Raji (cell line): ENCODE results near the gene LGR6.

Experiments
- POLR2A ChIP-seq: IDR thresholded peaks from 2 replicates; pipeline ENCODE4 v1.6.1; 2011; ENCODE audit warnings: low read depth, low read length, control low read depth; ENCODE audit not compliant: insufficient read depth

The LGR6 gene

DNA sequence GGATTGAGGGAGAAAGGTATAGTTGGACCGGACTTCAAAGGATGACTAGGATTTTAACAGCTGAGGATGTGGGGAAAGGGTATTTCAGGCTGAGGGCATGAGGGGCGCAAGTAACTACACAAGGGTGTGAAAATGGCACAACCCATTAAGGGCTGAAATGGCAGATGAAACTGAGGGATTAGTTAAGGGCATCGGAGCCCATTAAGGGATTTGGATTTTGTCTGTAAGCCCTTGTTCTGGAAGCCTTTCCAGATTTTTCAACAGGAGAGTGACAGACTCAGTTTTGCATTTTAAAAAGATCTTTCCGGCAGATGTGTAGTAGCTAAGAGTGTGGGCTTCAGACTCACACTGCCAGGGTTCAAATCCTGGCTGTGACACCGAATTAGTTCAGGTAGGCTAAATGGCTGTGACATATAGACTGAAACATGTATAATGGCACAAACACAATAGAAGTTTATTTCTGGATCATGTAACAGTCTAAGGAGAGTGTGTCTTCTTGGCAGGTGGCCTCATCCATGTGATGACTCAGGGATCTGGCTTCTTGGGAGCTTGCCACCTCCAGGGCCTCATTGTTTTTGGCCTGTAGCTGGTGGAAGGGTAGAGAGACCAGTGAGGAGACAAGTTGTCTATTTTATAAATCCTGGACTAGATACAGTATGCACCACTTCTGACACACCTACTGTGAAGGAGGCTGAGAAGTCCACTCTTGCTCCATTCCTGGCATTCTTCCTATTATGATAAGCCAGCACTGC, 98.5 kb downstream of the LGR6 start:
- no peak for TF ChIP-seq POLR2A

DNA sequence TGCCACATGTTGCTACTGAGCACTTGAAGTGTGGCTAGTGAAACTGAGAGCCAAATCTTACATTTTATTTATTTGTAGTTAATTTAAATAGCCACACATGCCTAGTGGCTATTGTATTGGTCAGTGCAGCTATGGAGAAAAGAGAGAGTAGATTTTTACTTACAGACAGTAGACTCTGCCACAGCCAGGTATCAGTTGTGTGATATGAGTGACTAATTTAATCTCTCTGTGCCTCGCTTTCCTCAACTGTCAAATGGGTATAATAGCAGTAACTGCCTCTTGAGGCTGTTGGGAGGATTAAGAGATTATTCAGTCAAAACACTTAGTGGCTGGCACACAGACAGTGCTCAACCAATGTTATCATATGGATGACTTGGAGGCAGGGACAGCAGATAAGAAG, 99.2 kb downstream of the LGR6 start:
- TF ChIP-seq POLR2A = no peak

DNA sequence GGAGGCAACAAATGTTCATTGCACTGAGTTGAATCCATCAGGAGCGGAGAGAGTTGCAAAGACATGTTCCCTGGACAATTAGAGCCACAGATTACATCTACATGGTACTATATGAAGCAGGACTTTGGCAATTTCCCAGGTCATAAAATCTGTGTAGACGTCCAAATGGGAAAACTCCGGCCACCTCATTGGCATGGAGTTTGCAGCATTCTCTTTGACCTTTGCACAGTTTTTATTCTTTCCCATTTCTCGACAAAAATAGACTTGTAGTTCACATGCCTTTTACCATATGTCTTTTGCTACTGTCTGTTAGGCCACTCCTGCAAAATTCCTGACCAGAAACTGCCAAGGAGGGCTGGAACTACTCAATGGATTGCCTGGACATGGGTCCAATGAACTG, 100.0 kb downstream of the LGR6 start:
- no peak for TF ChIP-seq POLR2A

DNA sequence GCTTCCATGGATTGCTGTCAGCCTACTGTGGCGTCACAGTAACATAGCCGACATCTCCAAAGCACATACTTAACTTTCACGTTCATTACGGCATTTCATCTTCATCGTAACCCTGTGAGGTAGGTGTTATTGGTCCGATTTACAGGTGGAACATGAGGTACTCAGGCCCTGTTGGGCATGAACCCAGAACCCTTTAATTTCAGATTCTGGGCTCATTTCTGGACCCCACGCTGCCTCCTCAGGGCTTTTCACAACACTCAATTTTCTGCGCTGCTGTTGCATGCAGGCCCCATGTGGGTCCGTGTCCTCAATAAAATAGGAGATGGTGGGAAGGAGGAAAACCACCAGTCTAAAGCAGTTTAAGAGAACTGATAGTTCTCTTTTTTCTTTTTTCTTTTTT, 108.6 kb downstream of the LGR6 start:
- no peak for TF ChIP-seq POLR2A

DNA sequence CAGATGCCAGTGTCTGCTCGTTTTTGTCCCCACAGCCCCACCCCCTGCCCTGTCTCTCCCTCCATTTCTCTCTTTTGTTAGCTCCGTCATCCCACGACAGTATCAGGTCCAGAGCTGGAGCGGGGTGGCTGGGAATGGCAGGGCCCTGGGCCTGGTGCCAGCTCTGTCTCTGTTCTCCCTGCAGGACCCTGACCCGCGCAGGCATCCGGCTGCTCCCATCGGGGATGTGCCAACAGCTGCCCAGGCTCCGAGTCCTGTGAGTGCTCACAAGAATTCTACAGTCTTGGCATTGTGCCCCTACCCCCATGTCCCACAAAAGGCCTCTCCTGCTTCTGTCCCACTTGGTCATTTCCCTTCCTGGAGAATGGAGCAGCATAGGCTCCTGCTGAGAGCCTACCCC, 110.8 kb downstream of the LGR6 start:
- TF ChIP-seq POLR2A = no peak

DNA sequence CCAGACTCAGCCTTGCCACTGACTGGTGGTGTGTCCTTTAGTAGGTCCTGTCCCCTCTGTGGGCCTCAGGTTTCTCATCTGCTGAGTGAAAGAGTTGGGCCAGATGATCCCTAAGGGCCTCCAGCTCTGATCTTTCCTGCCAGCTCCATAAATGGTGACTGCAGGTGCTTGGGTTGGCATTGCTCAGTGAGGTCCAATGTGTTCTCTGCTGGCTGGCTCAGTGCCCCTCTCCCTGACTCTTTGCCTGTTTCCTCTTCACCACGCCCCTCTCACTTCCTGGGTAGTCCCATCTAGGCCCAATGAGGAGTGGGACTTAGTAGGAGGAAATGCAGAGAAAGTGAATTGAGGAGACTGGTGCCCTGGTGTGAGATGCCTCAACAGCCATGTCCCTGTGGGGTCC, 111.6 kb downstream of the LGR6 start:
- no peak for TF ChIP-seq POLR2A

DNA sequence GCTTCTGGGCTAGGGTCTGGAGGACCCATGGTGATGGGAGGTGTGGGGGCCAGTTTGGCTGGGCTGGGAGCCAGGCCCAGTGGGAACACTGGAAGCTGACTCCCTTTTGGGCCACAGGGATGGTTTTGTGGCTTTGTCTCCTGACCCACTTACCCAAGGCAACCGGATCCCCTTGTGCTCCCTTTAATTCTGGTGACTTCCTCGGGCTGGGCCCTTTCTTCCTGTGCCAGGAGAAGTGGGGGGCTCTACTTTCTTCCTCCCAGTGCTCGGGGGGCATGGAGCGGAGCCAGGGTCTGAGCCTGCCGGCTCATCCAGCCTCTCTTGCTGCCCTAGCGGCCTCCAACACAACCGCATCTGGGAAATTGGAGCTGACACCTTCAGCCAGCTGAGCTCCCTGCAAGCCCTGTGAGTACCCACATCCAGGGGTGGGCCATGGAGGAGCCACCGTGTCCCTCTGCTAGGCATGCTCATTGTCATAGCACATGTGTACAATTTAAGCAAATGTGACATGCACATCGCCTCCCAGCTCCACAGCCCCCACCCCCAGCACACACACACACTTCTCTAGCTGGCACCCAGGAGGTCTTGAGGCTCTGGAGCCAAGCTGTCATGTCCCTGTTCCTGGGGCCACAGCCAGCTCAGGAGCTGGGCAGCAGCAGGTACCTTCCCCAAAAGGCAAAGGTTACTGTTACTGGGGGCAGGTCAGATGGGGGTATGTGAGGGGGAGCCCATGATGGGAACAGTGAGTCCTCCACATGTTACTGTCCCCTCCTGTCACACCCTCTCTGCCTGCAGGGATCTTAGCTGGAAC, 113.1 kb downstream of the LGR6 start:
- TF ChIP-seq POLR2A = no peak

DNA sequence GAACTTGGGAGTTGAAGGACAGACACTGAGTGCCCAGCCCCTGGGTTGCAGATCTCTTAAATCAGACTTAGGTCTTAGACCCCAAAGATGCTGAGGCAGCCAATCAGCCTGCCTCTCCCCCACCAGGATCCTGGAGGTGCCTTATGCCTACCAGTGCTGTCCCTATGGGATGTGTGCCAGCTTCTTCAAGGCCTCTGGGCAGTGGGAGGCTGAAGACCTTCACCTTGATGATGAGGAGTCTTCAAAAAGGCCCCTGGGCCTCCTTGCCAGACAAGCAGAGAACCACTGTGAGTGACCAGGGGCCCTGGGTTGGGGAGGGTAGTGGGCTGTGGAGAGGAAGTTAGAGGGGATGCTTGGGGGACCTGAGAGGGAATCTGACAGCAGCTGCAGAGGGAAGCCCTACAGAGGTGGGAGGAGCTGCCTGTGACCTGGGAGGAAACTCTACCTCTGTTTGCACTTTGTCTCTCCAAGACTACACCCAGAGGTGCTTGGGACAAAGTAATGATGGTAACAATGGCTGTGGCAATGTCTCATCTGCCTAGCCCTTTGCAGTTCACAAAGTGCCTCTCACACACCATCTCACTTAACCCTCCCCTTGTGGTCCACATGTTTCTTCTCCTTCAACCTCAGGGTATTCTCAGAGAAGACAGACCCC, 116.6 kb downstream of the LGR6 start:
- TF ChIP-seq POLR2A = no peak

DNA sequence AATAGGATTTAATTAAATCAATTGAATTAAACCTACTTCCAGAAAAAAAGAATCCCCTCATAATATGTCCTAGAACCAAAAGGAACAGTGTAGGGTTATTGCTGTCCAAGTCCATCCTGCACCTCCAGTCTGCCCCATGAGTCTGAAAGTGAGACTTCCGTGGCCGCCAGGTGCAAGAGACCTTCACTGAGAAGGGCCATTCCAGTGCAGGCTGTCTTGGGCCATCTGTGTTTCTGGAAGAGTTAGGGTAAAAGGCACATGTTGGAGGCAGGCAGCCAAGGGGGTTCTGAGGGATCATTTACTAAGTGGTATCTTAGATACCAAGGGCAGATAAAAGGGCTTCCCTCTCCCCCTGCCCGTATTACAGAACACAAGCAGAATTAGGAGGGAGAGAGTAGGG, 117.1 kb downstream of the LGR6 start:
- no peak for TF ChIP-seq POLR2A

DNA sequence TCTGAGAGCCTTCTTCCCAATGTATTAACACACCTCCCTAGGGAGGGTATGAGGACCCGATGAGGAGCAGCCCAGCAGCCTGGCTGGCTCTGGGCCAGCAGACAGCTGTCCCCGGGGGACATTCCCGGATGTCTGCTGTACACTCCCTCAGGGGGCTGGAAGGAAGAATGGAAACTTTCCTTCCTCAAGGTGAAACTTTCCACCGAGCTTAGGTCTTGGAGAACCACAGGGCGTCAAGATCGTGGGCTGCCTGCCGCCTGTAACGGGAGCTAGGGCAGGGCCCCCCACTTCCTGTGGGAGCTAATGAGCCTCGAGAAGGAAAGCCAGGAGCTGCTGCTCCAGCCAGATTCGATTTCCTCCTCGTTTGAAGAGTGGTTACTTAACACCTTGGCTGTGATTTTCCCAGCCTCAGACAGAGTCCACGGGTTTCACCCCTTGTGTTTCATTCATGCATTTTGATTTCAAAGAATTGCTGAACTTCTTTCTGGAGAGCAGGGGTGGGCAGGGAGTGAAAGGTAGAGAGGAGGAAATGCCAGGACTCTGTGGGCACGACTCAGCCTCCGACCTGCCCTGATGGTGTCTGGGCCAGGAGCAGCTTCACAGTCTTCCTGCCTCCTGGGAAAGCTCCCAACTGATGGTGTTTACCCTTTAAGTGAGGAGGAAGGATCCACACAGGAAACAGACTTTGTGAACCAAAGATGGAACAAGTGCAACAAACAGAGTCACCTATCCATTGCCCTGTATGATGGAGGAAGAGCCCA, 118.5 kb downstream of the LGR6 start:
- TF ChIP-seq POLR2A = no peak

DNA sequence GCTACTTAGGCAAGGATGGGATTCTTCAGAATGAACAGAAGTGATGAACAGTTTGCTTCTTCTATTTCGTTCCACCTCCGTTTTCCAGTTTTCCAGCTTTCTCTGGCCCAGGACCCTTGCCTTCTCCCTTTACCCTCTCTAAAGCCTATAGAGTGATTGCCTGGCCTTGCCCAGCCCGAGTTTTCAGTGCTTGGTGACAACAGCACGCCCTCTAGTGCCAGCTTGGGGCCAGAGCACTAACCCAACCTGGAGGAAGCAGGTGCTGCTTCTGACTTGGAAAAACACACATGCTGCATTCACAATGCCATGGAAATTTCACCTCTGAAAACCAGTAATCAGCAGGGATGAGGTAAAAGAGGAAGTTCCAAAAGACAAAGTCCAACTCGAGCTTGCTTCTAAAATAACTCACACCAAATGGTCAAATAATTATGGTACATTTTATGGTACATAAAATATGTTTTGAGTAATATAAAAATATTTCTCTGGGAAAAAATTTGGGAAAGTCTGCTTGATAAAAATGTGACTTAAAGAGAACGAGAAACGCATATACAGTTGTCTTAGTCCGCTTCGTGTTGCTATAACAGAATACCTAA, 122.1 kb downstream of the LGR6 start:
- no peak for TF ChIP-seq POLR2A

DNA sequence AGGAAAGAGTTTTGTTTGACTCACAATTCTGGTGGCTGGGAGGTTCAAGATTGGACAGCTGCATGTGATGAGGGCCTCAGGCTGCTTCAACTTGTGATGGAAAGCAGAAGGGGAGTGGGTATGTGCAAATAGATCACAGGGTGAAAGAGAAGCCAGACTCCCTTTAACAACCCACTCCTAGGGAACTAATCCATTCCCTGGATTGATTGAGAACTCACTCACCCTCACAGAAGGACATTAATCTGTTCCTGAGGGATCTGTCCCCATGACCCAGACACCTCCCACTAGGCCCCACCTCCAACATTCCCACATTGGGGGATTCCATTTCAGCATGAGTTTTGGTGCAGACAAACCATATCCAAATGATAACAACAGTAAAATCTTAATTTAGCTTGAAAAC, 122.6 kb downstream of the LGR6 start:
- no peak for TF ChIP-seq POLR2A

DNA sequence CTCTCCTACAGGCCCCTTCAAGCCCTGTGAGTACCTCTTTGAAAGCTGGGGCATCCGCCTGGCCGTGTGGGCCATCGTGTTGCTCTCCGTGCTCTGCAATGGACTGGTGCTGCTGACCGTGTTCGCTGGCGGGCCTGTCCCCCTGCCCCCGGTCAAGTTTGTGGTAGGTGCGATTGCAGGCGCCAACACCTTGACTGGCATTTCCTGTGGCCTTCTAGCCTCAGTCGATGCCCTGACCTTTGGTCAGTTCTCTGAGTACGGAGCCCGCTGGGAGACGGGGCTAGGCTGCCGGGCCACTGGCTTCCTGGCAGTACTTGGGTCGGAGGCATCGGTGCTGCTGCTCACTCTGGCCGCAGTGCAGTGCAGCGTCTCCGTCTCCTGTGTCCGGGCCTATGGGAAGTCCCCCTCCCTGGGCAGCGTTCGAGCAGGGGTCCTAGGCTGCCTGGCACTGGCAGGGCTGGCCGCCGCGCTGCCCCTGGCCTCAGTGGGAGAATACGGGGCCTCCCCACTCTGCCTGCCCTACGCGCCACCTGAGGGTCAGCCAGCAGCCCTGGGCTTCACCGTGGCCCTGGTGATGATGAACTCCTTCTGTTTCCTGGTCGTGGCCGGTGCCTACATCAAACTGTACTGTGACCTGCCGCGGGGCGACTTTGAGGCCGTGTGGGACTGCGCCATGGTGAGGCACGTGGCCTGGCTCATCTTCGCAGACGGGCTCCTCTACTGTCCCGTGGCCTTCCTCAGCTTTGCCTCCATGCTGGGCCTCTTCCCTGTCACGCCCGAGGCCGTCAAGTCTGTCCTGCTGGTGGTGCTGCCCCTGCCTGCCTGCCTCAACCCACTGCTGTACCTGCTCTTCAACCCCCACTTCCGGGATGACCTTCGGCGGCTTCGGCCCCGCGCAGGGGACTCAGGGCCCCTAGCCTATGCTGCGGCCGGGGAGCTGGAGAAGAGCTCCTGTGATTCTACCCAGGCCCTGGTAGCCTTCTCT, 124.6 kb downstream of the LGR6 start:
- TF ChIP-seq POLR2A = no peak
